Mesendoderm (in vitro differentiated cells): ENCODE data around the gene CRYL1.
A peak's percentile ranks its signal among the peaks of the same experiment; 100 is the strongest.

Experiments used
- DNase-seq: peaks from one replicate; pipeline ENCODE4 v3.0.0; 2013
- H2AK5ac ChIP-seq: 2 replicates; pipeline ENCODE4 v1.6.1; 2013; ENCODE audit warnings: low read length, inconsistent platforms
- H2BK120ac ChIP-seq: 2 replicates; pipeline ENCODE4 v1.6.1; 2013; ENCODE audit warnings: low read depth, mild to moderate bottlenecking, low read length, moderate library complexity, mixed read lengths
- H2BK15ac ChIP-seq: replicated peaks from 2 replicates; pipeline ENCODE4 v1.6.1; 2013; ENCODE audit warnings: low read depth, mild to moderate bottlenecking, moderate library complexity
- H2BK5ac ChIP-seq: 2 replicates; pipeline ENCODE4 v1.6.1; 2013; ENCODE audit warnings: low read length, inconsistent platforms
- H3K18ac ChIP-seq: 2 replicates; pipeline ENCODE4 v1.6.1; 2013; ENCODE audit warnings: mild to moderate bottlenecking, low read length, mixed read lengths
- H3K23ac ChIP-seq: one replicate; pipeline ENCODE4 v1.6.1; 2013; ENCODE audit warnings: low read length
- H3K27ac ChIP-seq: 2 replicates; pipeline ENCODE4 v1.5.1; 2013; ENCODE audit warnings: low read depth, mild to moderate bottlenecking, inconsistent platforms, low read length, moderate library complexity
- H3K27me3 ChIP-seq: 2 replicates; pipeline ENCODE4 v1.6.1; 2013; ENCODE audit warnings: low read length, control low read depth, mild to moderate bottlenecking, inconsistent platforms; ENCODE audit not compliant: insufficient read depth, poor library complexity
- H3K36me3 ChIP-seq: 2 replicates; pipeline ENCODE4 v1.6.1; 2013; ENCODE audit warnings: low read length, inconsistent platforms; ENCODE audit not compliant: control insufficient read depth, insufficient read depth
- H3K4ac ChIP-seq: one replicate; pipeline ENCODE4 v1.6.1; 2013; ENCODE audit warnings: low read depth, mild to moderate bottlenecking, low read length, moderate library complexity
- H3K4me1 ChIP-seq: 2 replicates; pipeline ENCODE4 v1.6.1; 2013; ENCODE audit warnings: low read depth, low read length, inconsistent platforms; ENCODE audit not compliant: control insufficient read depth
- H3K4me2 ChIP-seq: 2 replicates; pipeline ENCODE4 v1.6.1; 2013; ENCODE audit warnings: low read length
- H3K4me3 ChIP-seq: 2 replicates; pipeline ENCODE4 v1.5.1; 2013; ENCODE audit warnings: mild to moderate bottlenecking, low read length
- H3K56ac ChIP-seq: one replicate; pipeline ENCODE4 v1.6.1; 2013; ENCODE audit warnings: low read length
- H3K79me1 ChIP-seq: 2 replicates; pipeline ENCODE4 v1.6.1; 2013; ENCODE audit warnings: low read length, inconsistent platforms
- H3K79me2 ChIP-seq: 2 replicates; pipeline ENCODE4 v1.6.1; 2013; ENCODE audit warnings: mild to moderate bottlenecking, low read length; ENCODE audit not compliant: control insufficient read depth, insufficient read depth
- H3K9ac ChIP-seq: 2 replicates; pipeline ENCODE4 v1.6.1; 2013; ENCODE audit warnings: low read length, inconsistent platforms
- H4K5ac ChIP-seq: one replicate; pipeline ENCODE4 v1.6.1; 2013; ENCODE audit warnings: low read length
- H4K8ac ChIP-seq: one replicate; pipeline ENCODE4 v1.6.1; 2013; ENCODE audit warnings: low read depth, mild to moderate bottlenecking, control low read depth, low read length, moderate library complexity
- WGBS: extraction: QIAGEN DNeasy Blood & Tissue Kit; methylation state at CpG from one replicate; pipeline ENCODE4 v1.1.7; 2013; ENCODE audit warnings: low lambda C conversion rate, missing lambda C conversion rate; ENCODE audit not compliant: insufficient coverage; ENCODE audit errors: extremely low coverage; 5-methylcytosine and 5-hydroxymethylcytosine counted together

CRYL1 gene

DNA sequence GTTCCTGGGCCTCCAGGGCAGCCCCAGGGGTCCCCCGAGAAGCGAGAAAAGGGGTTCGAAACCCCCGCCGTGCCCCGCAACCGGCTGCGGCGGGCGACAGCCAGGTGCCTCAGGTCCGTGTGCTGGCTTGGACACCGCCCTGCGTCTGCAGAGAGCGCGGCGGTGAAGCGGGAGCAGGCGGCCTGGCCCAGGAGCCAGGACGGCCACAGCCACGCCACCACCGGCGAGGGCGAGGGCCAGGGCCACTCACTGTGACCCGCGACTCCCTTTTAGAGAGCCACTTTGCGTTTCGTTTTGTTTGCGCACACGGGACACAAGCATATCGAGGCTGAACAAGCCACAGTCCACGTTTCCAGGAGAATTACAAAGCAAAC lies 110.4 kb downstream of the CRYL1 start:
- Histone ChIP-seq H3K36me3 (no peaks in the 10 kb centered on the region), H4K8ac (no peak overlapping the region), H2BK120ac (no peak overlapping the region), H3K27me3 (no peaks in the 10 kb centered on the region), H3K27ac (no peak overlapping the region), H3K4me2 (no peak overlapping the region), H3K79me1 (no peaks in the 10 kb centered on the region), H3K4me1 (peaks cover 2% of the 10 kb centered on the region), H3K4ac (no peak overlapping the region), H2AK5ac (no peak overlapping the region), H3K56ac (no peak overlapping the region), H3K23ac (no peak overlapping the region), H2BK5ac (no peak overlapping the region), H2BK15ac (no peak overlapping the region), H3K4me3 (no peak overlapping the region), H3K18ac (no peak overlapping the region), H3K9ac (no peak overlapping the region), H4K5ac (no peak overlapping the region), H3K79me2 (no peaks in the 10 kb centered on the region)
- DNase-seq = no peak
- no CpG with 5 or more reads among the region's 31 CpGs for WGBS

GRCh38 chr13:20414546-20415305 lies 110.9 kb downstream of the CRYL1 start:
- H2BK15ac ChIP-seq = no peak overlapping the region
- no peaks in the 10 kb centered on the region for H3K27me3 ChIP-seq
- H3K27ac ChIP-seq = no peak overlapping the region
- no peak overlapping the region for H2AK5ac ChIP-seq
- no peak overlapping the region for H4K8ac ChIP-seq
- H3K18ac ChIP-seq = no peak overlapping the region
- H3K4me1 ChIP-seq = peaks cover 2% of the 10 kb centered on the region
- no peak overlapping the region for H2BK5ac ChIP-seq
- WGBS = no CpG with 5 or more reads among the region's 45 CpGs
- no peak overlapping the region for H3K4me3 ChIP-seq
- peak overlapping the region; percentile 35 for H3K4me2 ChIP-seq
- DNase-seq = peak; percentile 33
- H3K36me3 ChIP-seq = no peaks in the 10 kb centered on the region
- no peak overlapping the region for H3K4ac ChIP-seq
- no peaks in the 10 kb centered on the region for H3K79me2 ChIP-seq
- peak overlapping the region; percentile 67 for H3K56ac ChIP-seq
- no peaks in the 10 kb centered on the region for H3K79me1 ChIP-seq
- H3K9ac ChIP-seq = peak overlapping the region; percentile 21
- no peak overlapping the region for H3K23ac ChIP-seq
- H4K5ac ChIP-seq = no peak overlapping the region
- H2BK120ac ChIP-seq = no peak overlapping the region

- Histone ChIP-seq H3K4ac (no peak overlapping the region), H3K27me3 (no peaks in the 10 kb centered on the region), H3K79me1 (no peaks in the 10 kb centered on the region), H2AK5ac (no peak overlapping the region), H3K27ac (no peak overlapping the region), H3K9ac (no peak overlapping the region), H3K56ac (no peak overlapping the region), H4K5ac (no peak overlapping the region), H3K4me1 (peaks cover 2% of the 10 kb centered on the region), H3K18ac (no peak overlapping the region), H2BK5ac (no peak overlapping the region), H2BK15ac (no peak overlapping the region), H4K8ac (no peak overlapping the region), H3K4me3 (no peak overlapping the region), H3K36me3 (no peaks in the 10 kb centered on the region), H3K79me2 (no peaks in the 10 kb centered on the region), H3K4me2 (no peak overlapping the region), H3K23ac (no peak overlapping the region), H2BK120ac (no peak overlapping the region)
- WGBS = no CpG with 5 or more reads among the region's 7 CpGs
- DNase-seq = peak; percentile 82
Observed at GRCh38 chr13:20412691-20413355, 112.8 kb downstream of the CRYL1 start.

GRCh38 chr13:20411638-20412342 lies 113.9 kb downstream of the CRYL1 start:
- Histone ChIP-seq H3K4ac (no peak overlapping the region), H3K4me3 (no peak overlapping the region), H4K5ac (no peak overlapping the region), H2BK15ac (no peak overlapping the region), H3K27ac (no peak overlapping the region), H3K18ac (no peak overlapping the region), H3K27me3 (no peaks in the 10 kb centered on the region), H3K23ac (no peak overlapping the region), H3K56ac (no peak overlapping the region), H3K9ac (no peak overlapping the region), H3K36me3 (no peaks in the 10 kb centered on the region), H3K4me1 (peaks cover 2% of the 10 kb centered on the region), H2AK5ac (no peak overlapping the region), H2BK120ac (no peak overlapping the region), H3K79me1 (no peaks in the 10 kb centered on the region), H4K8ac (no peak overlapping the region), H3K79me2 (no peaks in the 10 kb centered on the region), H2BK5ac (no peak overlapping the region), H3K4me2 (no peak overlapping the region)
- DNase-seq = no peak
- WGBS = no CpG with 5 or more reads among the region's 6 CpGs

GRCh38 chr13:20410726-20411125 lies 114.9 kb downstream of the CRYL1 start:
- H3K9ac ChIP-seq = no peak overlapping the region
- no peak overlapping the region for H3K27ac ChIP-seq
- H3K4me3 ChIP-seq = no peak overlapping the region
- H3K79me1 ChIP-seq = no peaks in the 10 kb centered on the region
- no peaks in the 10 kb centered on the region for H3K36me3 ChIP-seq
- no peak overlapping the region for H3K56ac ChIP-seq
- no peak overlapping the region for H2AK5ac ChIP-seq
- H3K79me2 ChIP-seq = no peaks in the 10 kb centered on the region
- H2BK15ac ChIP-seq = no peak overlapping the region
- WGBS = no CpG with 5 or more reads among the region's 4 CpGs
- H2BK120ac ChIP-seq = no peak overlapping the region
- no peak overlapping the region for H2BK5ac ChIP-seq
- H3K4ac ChIP-seq = no peak overlapping the region
- no peak overlapping the region for H3K23ac ChIP-seq
- no peak for DNase-seq
- H3K18ac ChIP-seq = no peak overlapping the region
- no peak overlapping the region for H4K5ac ChIP-seq
- H3K4me1 ChIP-seq = peaks cover 2% of the 10 kb centered on the region
- H4K8ac ChIP-seq = no peak overlapping the region
- H3K4me2 ChIP-seq = no peak overlapping the region
- H3K27me3 ChIP-seq = no peaks in the 10 kb centered on the region
